ENCODE measurements around the gene KBTBD6.
"Not testable (repeated sequence)": the region's sequence is repeated elsewhere in the genome, so short reads cannot be mapped to it uniquely, and the experiment has no call there.

KBTBD6 gene

DNA sequence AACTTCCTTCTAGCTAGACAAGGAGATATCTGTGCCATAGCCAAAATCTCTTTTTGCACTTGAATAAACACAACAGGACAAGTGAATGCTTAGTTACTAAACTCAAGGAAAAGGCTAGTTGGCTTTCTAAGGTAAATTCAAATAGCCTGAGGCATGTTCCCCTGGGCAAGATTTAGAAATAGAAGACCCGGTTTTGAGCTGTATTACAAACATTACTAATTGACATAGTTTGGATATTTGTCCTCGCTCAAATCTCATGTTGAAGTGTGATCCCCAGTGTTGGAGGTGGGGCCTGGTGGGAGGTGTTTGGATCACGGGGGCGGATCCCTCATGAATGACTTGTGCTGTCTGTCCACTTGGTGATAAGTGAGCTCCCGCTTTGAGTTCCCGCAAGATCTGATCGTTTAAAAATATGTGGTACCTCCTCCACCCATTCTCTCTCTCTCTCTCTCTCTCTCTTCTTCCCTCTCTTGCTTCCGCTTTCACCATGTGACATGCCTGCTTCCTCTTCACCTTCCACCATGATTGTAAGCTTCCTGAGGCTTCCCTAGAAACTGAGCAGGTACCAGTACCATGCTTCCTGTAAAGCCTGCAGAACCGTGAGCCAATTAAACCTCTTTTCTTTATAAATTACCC is 3.9 kb upstream of the KBTBD6 start:
- in situ Hi-C loops (cut with MboI; ENCODE audit: low sequenced_read_pairs): no loop called here

DNA sequence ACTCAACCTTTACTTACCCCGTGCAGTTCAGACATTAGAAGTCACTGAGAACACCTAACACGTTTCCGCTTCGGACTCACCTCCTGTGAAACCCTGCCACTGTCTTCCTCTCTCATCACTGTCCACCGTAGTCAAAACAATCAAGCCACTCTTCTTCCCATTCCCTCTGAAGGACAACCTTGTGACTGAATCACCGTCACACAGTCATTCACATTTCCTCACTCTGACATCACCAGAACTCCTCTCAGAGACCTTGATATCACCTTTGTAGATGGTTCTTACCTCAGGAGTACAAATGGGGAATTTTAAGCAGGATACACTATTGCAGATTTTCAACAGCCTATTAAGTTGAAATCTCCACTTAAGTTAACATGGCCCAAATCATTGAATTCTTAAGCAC is 1.3 kb upstream of the KBTBD6 start:
- in situ Hi-C loops (cut with MboI; ENCODE audit: low sequenced_read_pairs): no loop called here

DNA sequence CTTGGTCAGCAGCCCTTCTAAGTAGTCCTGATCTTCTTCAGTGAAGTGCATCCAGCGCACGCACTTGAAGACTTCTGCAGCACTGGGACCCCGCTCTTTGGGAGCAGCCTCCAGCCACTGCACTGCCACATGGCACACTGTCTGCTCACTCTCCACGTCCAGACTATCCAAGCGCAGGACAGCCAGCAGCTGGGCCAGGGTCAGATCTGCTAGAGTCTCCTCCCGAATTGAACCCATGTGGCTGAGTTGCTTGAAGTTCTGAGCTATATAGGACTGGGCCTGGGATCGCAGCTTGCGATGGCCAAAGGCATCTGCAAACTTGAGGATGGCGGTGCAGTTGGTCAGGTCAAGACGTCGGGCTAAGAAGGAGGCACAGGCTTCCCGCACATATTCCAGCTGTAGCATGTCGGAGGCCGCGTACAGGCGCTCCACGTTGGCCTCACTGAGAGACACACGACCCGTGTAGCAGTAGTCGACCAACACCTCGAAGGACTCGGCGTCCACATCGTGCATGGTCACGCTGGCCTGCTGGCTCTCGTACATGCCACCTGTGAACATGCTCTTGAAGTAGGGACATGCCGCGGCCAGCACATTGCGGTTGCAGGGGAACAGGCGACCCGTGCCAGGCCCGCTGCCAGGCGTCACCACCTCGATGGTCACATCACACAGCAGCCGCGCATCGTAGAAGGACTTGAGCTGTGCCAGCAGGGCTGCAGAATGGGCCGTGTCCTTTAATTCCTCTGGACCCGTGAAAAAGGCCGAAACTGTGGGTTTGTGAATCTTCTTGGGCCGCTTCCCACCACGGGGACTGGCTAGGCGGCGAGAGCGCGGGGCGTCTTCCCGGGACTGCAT is 716 bp downstream of the KBTBD6 start:
- in situ Hi-C loops (cut with MboI; ENCODE audit: low sequenced_read_pairs): not testable (repeated sequence)

DNA sequence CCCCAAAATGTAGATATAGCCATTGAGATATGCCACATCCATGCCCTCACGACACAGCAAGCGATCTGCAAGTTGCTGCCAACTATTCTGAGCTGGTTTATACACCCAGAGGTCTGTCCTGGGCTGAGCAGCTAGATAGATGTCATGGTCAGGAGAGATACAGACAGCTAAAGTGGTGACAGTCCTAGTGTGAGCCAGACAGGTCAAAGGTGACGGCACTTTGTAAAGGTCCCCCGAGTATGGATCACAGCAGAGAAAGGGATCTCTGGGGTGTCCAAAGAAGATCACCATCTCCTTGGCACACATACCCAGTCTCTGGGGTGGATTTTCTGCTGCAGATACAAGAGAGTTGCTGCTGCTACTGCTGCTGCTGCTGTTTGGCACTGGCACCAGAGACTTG is 1.4 kb downstream of the KBTBD6 start:
- in situ Hi-C loops (cut with MboI; ENCODE audit: low sequenced_read_pairs): not testable (repeated sequence)

DNA sequence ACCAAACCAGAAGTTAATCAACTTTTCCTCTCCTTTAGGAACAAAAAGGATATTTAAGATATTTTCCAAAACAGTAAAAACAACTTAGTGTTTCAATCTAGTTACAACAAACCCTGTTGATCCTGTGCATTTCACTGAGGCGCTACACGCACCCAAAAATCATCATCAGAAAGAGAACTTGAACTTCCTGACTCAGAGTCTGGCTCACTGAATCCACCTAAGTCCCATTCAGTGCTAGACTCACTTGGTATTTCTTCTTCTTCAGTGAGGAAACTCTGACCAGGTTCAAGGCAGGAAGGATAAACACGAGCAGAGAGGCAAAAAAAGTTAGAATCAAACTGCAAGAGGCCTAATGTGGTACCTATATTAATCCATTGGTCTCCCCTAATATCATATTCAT is 2.2 kb downstream of the KBTBD6 start:
- in situ Hi-C loops (cut with MboI; ENCODE audit: low sequenced_read_pairs): no loop called here

DNA sequence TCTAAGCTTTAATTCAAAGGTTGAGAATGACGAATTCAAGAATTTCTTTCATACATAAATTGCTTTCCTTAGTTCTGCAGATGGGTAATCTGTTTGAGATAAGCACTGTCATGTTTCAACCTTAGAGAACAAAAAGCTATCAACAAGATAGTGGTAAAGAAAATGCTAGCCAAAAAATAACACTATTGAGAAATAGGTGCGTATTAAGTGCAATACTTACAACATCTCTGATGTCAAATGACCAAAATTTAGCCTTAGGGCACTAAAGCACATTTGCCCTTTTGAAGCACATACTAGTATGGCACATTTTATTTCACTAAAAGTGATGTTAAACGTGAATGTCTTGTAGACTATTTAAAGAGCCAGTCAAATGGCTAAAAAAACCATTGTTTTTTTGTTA is 4.9 kb downstream of the KBTBD6 start:
- in situ Hi-C loops (cut with MboI; ENCODE audit: low sequenced_read_pairs): no loop called here

DNA sequence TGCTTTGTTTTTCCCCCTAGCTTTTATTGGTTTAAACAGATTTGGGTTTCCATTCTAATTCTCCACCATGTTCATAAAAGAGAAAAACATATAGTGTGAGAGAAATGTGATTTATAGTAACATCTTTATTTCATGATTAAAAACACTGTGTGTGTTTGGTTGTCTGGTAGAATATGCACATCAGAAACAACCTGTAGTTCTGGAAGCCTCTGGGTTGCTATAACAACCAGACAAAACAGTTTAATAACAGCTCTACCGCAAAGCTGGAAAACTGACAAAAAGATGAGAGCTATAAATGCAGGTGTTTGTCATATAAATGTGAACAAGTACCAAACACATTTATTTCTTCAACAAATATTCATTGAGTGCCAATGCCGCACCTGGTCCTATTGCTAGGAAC is 9.8 kb downstream of the KBTBD6 start:
- in situ Hi-C loops (cut with MboI; ENCODE audit: low sequenced_read_pairs): no loop called here

DNA sequence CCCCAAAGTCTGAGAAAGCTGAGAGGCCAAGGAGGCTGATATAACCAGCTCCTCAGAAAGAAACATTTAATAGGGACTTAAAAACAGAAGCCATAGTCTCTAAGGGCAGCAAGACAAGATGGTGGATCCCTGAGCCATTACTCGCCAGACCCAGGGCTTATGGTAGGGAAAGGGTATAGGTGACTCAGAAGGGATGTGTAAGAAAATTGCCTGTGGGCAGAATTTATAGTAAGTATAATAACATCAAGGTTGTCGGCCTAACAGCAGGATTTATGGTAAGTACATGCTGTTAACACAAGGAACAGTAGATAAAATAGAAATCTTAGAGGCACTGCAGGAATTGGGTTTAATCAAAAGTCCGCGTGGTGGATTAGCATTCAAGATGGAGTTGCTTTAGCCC is 14.7 kb downstream of the KBTBD6 start:
- in situ Hi-C loops (cut with MboI; ENCODE audit: low sequenced_read_pairs): no loop called here

DNA sequence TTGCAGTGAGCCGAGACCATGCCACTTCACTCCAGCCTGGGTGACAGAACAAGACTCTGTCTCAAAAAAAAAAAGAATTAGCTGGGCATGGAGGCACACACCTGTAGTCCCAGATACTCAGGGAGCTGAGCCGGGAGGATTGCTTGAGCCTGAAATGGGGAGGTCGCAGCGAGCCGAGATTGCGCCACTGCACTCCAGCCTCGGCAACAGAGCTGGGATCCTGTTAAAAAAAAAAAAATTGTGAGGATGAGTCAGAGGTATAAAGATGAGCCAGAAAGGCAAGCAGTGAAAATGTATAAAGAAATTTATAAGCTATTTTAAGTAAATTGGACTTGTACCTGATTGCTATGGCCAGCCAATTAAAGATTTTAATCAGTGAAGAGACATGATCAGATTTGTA is 21.1 kb downstream of the KBTBD6 start:
- in situ Hi-C loops (cut with MboI; ENCODE audit: low sequenced_read_pairs): no loop called here

DNA sequence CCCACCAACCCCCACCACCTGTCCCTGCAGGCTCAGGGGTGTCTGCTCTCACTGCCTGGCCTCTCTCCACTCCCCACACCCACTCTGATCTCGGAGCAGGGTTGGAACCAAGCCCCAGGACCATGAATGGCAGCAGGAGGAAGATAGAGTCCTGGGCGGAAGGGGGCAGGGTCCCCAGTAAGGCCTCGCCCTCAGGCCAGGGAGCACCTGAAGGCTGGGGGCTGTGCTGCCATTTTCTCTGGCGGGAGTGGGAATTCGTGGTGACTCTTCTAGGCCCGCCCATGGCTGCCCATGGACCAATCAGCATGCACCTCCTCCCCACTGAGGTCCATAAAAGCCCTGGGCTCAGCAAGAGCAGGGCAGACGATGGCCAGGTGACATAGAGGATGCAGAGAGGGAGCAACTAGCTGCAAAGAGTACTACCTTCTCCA is 25.0 kb downstream of the KBTBD6 start:
- in situ Hi-C loops (cut with MboI; ENCODE audit: low sequenced_read_pairs): no loop called here

DNA sequence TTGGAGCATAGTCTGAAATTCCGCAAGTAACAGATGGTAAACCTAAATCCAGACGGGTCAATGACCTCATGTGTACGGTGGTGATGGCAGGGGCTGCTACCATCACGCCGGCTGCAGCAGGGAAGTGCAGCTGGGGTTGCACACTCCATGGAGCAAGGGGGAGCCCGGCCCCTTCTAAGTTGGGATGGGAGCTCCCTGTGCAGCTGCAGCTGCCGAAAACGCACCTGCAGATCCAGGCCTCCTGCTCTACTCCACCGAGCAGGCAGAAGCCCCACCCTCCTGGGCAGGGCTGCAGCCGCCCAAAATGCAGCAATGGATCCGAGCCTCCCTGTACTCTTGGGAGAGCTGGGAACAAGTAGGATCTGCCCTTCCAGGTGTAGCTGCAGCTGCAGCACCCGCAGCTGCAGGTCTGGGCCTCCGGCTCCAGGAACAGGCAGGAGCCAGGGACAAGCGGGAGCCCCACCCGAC is 25.5 kb downstream of the KBTBD6 start:
- in situ Hi-C loops (cut with MboI; ENCODE audit: low sequenced_read_pairs): no loop called here

DNA sequence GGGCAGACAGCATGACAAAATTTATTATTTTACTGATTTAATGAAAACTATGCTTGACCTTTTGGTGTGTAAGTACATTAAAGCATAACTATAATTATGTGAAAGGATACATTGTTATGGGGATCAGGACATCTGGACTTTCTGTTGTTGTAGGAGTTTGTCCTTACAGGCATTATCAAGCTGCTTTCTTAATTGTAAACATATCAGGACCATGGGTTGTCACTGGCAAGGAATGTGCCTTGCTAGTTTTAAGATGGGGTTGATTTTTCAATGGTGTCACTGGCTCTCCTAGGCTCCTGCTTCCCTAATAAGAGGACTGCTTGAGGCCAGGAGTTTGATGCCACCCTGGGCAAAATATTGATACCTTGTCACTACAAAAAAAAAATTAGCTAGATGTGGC is 32.6 kb downstream of the KBTBD6 start:
- in situ Hi-C loops (cut with MboI; ENCODE audit: low sequenced_read_pairs): no loop called here

DNA sequence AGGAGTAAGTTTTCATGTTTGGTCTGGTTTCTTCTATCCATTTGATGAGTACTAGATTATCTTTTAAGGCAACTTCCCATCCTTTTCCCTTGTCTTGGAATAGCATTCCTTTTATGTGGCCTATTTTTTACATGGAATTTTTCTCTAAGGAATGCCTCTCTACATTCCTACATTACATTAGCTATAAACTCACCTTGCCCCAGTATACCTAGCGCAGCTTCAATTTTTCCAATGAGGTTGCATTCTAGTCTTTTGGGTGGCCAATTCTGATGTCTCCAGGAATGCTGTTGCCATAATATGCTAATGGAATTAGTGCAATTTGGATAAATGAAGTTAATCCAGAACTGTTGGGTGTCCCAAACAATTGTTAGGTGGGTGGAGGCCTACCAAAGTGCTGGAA is 33.8 kb downstream of the KBTBD6 start:
- in situ Hi-C loops (cut with MboI; ENCODE audit: low sequenced_read_pairs): no loop called here

DNA sequence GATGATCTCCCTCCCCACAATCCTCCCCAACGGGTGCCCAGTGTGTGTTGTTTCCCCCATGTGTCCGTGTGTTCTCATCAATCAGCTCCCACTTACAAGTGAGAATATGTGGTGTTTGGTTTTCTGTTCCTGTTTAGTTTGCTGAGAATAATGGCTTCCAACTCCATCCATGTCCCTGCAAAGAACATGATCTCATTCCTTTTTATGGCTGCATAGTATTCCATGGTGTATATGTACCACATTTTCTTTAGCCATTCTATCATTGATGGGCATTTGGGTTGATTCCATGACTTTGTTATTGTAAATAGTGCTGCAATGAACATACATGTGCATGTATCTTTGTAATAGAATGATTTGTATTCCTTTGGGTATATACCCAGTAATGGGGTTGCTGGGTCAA is 36.9 kb downstream of the KBTBD6 start:
- in situ Hi-C loops (cut with MboI; ENCODE audit: low sequenced_read_pairs): not testable (repeated sequence)

DNA sequence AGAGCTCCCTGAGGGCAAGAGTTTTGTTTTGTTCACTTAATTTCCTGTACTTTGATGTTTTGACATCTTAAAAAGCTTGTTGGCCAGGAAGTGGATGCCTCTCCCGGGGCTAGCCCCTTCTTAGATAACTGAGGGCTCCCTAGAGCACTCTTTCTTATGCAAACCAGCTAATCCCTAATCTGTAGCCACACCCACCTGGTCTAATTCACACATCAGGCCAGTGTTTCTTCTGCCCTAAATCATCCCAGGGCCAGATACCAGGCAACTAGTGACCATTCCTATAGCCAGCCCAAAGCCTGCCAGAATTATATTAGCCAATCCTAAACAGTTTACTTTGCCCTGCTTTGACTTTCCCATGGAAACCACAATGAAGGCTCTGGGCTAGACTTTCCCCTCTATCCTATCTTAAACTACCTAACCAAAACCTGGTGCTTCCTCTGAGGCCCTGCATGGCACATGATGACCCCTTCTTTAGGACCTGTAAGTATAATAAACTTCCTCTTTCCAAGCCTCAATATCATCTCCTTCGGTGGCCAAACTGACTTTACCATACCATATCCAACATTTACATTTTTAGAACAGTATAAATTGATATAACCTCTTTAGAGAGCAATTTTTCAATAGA is 46.5 kb downstream of the KBTBD6 start:
- in situ Hi-C loops (cut with MboI; ENCODE audit: low sequenced_read_pairs): no loop called here

DNA sequence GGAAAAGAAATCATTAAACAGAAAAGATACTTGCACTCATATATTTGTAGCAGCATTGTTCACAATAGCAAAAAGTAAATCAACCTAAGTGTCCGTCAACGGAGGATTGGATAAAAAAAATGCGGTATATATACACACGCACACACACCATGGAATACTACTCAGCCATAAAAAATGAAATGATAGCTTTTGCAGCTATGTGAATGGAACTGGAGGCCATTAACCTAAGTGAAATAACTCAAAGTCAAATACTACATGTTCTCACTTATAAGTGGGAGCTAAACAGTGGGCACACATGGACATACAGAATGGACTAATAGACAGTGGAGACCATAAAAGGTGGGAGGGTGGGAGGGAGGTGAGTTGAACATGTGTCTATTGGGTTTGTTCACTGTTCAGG is 52.9 kb downstream of the KBTBD6 start:
- in situ Hi-C loops (cut with MboI; ENCODE audit: low sequenced_read_pairs): no loop called here

Measured in HL-60/S4 treated with phorbol 12-myristate 13-acetate at 8.2 ng/mL for 4 days and 3 days (cell line).